ENCODE measurements around the gene RMC1. TPM values are rescaled to one million over a fixed set of nuclear protein-coding genes. Genes with fewer than 3 reads are reported as not detected.

RMC1 gene
- total RNA-seq, 2 experiments from 2014 or later = 26.1 to 28.5 TPM

DNA sequence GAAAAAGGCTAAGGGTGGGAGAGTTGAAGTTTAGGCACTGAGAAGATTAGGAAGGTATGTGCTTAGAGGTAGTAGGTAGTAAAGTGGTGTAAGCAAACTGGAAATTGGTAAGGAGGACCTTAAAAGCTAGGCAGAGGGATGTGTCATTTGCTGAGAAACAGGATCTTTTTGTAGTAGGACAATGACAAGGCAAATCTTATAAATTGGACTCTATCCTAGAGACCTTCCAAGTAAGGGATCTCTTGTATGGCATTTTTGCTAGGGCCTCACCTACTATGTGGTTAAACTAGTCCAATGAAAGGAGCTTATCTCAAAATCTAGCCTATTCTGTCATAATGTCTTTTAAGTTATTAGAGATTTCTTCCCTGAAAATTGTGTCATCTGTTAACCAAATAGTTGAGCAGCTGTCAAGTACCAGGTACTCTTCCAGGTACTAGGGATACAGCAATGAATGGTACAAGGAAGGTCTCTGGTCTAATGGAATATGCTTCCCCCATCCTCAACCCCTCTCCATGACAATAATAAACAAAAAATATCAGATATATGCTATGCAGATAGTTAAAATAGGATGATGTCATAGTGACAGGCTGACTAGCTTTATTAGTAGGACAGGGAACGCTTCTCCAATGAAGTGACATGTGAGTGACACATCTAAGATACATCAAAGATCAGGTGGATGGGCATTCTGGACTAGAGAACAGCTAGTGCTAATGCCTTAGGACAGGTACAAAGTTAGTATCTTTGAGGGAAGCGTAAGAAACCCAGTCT, 32.5 kb upstream of the RMC1 start:
- TF ChIP-seq, protein P1, sequence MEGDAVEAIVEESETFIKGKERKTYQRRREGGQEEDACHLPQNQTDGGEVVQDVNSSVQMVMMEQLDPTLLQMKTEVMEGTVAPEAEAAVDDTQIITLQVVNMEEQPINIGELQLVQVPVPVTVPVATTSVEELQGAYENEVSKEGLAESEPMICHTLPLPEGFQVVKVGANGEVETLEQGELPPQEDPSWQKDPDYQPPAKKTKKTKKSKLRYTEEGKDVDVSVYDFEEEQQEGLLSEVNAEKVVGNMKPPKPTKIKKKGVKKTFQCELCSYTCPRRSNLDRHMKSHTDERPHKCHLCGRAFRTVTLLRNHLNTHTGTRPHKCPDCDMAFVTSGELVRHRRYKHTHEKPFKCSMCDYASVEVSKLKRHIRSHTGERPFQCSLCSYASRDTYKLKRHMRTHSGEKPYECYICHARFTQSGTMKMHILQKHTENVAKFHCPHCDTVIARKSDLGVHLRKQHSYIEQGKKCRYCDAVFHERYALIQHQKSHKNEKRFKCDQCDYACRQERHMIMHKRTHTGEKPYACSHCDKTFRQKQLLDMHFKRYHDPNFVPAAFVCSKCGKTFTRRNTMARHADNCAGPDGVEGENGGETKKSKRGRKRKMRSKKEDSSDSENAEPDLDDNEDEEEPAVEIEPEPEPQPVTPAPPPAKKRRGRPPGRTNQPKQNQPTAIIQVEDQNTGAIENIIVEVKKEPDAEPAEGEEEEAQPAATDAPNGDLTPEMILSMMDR (IDR thresholded peaks at IDR 0.05) = no peak
- POLR2A ChIA-PET = no interaction called here
- CTCF ChIA-PET = interaction anchor here (0.8 kb wide), 1 partner anchor 17 kb away, joined by 3 read pairs; no protein-coding TSS in a partner anchor
- DNase-seq (no peak), ATAC-seq (no peak)
- intact Hi-C loops (cut with micrococcal nuclease) = no loop called here
- H3K4me1 Mint-ChIP-seq (ENCODE audit: low read depth) = no peaks in the 10 kb centered on the region
- H3K27me3 Mint-ChIP-seq = no peaks in the 10 kb centered on the region
- no peak overlapping the region for H3K27ac Mint-ChIP-seq
- H3K4me3 Mint-ChIP-seq = no peak overlapping the region
- H3K36me3 Mint-ChIP-seq (ENCODE audit: low read depth) = peaks cover 30% of the 10 kb centered on the region
- no peaks in the 10 kb centered on the region for H3K9me3 Mint-ChIP-seq

DNA sequence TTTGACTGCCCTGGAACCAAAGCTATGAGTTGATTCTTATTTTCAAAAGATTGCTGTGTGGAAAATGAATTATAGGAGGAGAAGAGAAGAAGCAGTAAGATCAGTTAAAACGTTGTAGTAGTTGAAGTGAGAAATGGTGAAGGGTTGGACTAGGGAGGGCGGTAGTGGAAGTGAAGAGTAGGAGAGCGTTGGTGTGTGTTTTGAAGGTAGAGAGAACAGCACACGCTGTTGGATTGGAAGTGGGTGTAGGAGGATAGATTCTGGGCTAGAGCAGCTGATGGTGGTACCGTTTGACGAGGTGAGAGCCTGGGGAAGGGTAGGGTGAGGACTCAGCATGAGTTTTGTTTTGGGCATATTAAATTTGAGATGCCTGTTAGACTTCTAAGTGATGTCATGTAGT, 31.8 kb upstream of the RMC1 start:
- Mint-ChIP-seq H3K27ac (no peak overlapping the region), H3K4me1 (ENCODE audit: low read depth) (no peaks in the 10 kb centered on the region), H3K36me3 (ENCODE audit: low read depth) (peaks cover 27% of the 10 kb centered on the region), H3K27me3 (no peaks in the 10 kb centered on the region), H3K9me3 (no peaks in the 10 kb centered on the region), H3K4me3 (no peak overlapping the region)
- no peak for DNase-seq
- ATAC-seq = no peak
- POLR2A ChIA-PET = no interaction called here
- intact Hi-C loops (cut with micrococcal nuclease) = no loop called here
- CTCF ChIA-PET = interaction anchor here (0.8 kb wide), 1 partner anchor 17 kb away, joined by 3 read pairs; no protein-coding TSS in a partner anchor
- TF ChIP-seq, protein P1 (IDR thresholded peaks at IDR 0.05) = no peak

DNA sequence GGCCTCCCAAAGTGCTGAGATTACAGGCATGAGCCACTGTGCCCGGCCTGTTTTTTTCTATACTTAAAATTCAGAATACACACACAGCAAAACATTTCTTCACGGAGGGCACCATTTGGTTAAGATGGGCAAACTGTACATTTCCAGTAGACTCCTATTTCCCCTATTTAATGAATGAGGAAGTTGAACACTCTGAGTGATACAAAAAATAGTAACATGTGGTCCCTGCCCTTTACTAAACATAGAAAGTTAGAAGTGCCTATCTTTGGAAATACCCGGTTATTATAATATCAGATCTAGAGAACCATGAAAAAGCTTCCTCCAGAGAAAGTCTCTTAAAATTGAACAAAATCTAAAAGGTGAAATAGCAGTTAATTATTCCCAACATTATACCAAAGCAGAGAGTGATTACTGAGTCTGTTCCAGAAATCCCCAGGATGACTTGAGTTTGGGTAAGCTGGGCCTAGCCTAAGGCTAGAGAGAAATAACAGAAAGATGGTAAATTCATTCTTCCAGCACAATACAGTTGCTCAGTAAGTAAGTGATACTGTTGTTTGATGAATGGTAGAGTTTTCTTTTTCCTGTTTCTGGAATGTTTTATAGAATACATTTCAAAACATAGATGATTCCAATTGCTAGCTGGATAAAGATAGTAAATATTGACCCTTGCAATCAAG, 23.3 kb upstream of the RMC1 start:
- no peaks in the 10 kb centered on the region for H3K4me1 Mint-ChIP-seq (ENCODE audit: low read depth)
- intact Hi-C loops (cut with micrococcal nuclease) = no loop called here
- no peaks in the 10 kb centered on the region for H3K9me3 Mint-ChIP-seq
- CTCF ChIA-PET = interaction anchor here (1.2 to 3.3 kb wide), 6 partner anchors 8 to 36 kb away, joined by 3 to 9 read pairs (median 4); partner anchors contain the start of genes RIOK3 and RMC1
- POLR2A ChIA-PET = no interaction called here
- TF ChIP-seq, protein P1 (IDR thresholded peaks at IDR 0.05) = no peak
- peak overlapping the region; percentile 42 for H3K27ac Mint-ChIP-seq
- DNase-seq (no peak), ATAC-seq (no peak)
- no peak overlapping the region for H3K4me3 Mint-ChIP-seq
- H3K27me3 Mint-ChIP-seq = no peaks in the 10 kb centered on the region
- peaks cover 33% of the 10 kb centered on the region for H3K36me3 Mint-ChIP-seq (ENCODE audit: low read depth)

DNA sequence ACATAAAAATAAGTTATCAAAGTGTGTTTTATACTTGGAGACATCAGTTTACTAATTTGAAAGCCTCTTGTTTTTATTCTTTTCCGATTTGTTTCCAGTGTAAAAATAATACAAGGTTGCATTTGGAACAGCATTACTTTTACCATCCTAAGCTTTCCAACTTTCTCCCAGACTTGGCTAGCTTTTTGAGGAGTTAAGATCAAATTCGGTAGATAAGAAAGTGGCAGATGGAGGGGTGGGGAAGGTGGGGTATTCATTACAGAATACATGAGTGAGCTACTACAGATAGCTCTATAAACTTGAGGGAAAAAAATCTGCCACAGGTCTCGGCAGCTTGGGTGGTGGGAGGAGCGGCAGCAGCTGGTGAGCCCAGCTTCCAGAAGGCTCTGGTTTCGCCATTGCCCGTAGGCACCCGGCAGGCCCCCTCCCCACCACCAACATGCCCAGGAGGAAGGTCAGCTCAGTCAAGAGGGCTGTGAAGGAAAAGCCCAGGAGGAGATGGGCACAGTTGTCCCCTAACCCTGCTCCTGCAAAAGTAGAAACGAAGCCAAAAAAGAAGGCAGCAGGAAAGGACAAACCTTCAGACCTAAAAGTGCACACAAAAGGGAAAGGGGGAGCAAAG, 18.6 kb upstream of the RMC1 start:
- Mint-ChIP-seq H3K4me3 (no peak overlapping the region), H3K27ac (no peak overlapping the region), H3K36me3 (ENCODE audit: low read depth) (peaks cover 18% of the 10 kb centered on the region), H3K9me3 (no peaks in the 10 kb centered on the region), H3K27me3 (no peaks in the 10 kb centered on the region), H3K4me1 (ENCODE audit: low read depth) (peaks cover 19% of the 10 kb centered on the region)
- no peak for DNase-seq
- CTCF ChIA-PET = interaction anchor here (0.9 to 3.8 kb wide), 4 partner anchors 10 to 32 kb away, joined by 3 to 17 read pairs (median 6); no protein-coding TSS in a partner anchor
- POLR2A ChIA-PET = interaction anchor here (0.6 to 0.9 kb wide), 2 partner anchors 9 to 38 kb away, joined by 3 read pairs; no protein-coding TSS in a partner anchor
- ATAC-seq = no peak
- intact Hi-C loops (cut with micrococcal nuclease) = no loop called here
- TF ChIP-seq, protein P1 (IDR thresholded peaks at IDR 0.05) = no peak
